GM19351 (cell line): ENCODE results near the gene PLXNA1.

ENCODE experiments used
- ATAC-seq: cut with Tn5 transposase; IDR thresholded peaks from one replicate; pipeline ENCODE4 v1.9.1; 2021; ENCODE audit warnings: mild to moderate bottlenecking, moderate library complexity; ENCODE audit not compliant: unreplicated experiment

PLXNA1 gene

GRCh38 chr3:127015282-127016042 lies 32.5 kb downstream of the PLXNA1 start:
- ATAC-seq, result peak; percentile 82

- no peak for ATAC-seq
These were observed 33.1 kb downstream of the PLXNA1 start for GRCh38 chr3:127016043-127016343.

- no peak for ATAC-seq
These were observed 33.5 kb downstream of the PLXNA1 start for GRCh38 chr3:127016461-127016860.

GRCh38 chr3:127017229-127017628 lies 34.3 kb downstream of the PLXNA1 start:
- ATAC-seq, result no peak

- ATAC-seq, result no peak
These were observed 34.9 kb downstream of the PLXNA1 start for GRCh38 chr3:127017781-127018180.

GRCh38 chr3:127018306-127018828 lies 35.5 kb downstream of the PLXNA1 start:
- no peak for ATAC-seq

- no peak for ATAC-seq
These were observed 36.5 kb downstream of the PLXNA1 start for GRCh38 chr3:127019449-127019848.

GRCh38 chr3:127020543-127020942 lies 37.6 kb downstream of the PLXNA1 start:
- ATAC-seq, result no peak

- ATAC-seq, result no peak
These were observed 39.9 kb downstream of the PLXNA1 start for GRCh38 chr3:127022849-127023248.

- ATAC-seq, result no peak
These were observed 42.5 kb downstream of the PLXNA1 start for GRCh38 chr3:127025456-127025855.

GRCh38 chr3:127026036-127026435 lies 43.1 kb downstream of the PLXNA1 start:
- ATAC-seq, result no peak

- ATAC-seq, result no peak
These were observed 43.7 kb downstream of the PLXNA1 start for GRCh38 chr3:127026661-127027060.

- ATAC-seq, result no peak
These were observed 44.3 kb downstream of the PLXNA1 start for GRCh38 chr3:127027061-127027735.

GRCh38 chr3:127027811-127028548 lies 45.1 kb downstream of the PLXNA1 start:
- no peak for ATAC-seq

GRCh38 chr3:127028781-127029657 lies 46.1 kb downstream of the PLXNA1 start:
- ATAC-seq, result no peak

- ATAC-seq, result no peak
These were observed 47.0 kb downstream of the PLXNA1 start for GRCh38 chr3:127029658-127030507.

- ATAC-seq, result no peak
These were observed 47.8 kb downstream of the PLXNA1 start for GRCh38 chr3:127030508-127031412.

GRCh38 chr3:127031413-127031810 lies 48.5 kb downstream of the PLXNA1 start:
- ATAC-seq, result no peak

GRCh38 chr3:127031845-127032244 lies 48.9 kb downstream of the PLXNA1 start:
- no peak for ATAC-seq
